ENCODE data around the gene MATR3.

The MATR3 gene

DNA sequence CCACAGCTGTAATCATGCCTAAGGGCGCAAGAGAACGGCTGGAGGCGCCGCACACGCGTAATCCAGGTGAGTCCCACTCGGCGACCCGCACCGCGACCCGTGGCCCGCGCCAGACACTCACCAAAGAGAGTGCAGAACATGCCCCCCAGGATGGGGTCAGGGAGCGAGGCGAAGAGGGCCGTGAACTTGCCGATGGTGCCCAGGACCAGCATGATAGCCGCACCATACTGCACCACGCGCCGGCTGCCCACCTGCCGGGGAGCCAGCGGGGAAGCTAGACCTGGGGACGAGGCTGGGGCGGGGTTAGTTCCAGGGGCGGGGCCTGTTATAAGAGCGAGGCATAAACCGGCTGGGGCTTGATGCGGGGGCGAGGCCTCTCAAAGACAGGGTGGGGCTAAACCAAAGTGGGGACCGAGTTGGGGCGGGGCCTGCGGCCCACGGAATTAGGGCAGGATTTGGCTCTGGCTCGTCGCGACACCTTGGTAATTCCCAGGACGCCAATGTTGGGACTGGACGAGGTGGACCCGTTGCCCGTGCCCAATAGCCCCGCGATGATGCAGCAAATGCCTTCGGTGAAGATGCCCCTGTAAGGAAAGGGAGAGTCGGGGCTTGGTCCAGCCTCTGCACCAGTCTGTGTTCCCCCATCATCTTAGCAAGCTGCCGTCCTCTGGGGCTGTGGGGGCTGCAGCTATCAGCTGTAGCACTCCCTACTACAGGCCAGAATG is 84.7 kb downstream of the MATR3 start:
- H3K27ac ChIP-seq: no peak overlapping the region
- TF ChIP-seq, protein P1, sequence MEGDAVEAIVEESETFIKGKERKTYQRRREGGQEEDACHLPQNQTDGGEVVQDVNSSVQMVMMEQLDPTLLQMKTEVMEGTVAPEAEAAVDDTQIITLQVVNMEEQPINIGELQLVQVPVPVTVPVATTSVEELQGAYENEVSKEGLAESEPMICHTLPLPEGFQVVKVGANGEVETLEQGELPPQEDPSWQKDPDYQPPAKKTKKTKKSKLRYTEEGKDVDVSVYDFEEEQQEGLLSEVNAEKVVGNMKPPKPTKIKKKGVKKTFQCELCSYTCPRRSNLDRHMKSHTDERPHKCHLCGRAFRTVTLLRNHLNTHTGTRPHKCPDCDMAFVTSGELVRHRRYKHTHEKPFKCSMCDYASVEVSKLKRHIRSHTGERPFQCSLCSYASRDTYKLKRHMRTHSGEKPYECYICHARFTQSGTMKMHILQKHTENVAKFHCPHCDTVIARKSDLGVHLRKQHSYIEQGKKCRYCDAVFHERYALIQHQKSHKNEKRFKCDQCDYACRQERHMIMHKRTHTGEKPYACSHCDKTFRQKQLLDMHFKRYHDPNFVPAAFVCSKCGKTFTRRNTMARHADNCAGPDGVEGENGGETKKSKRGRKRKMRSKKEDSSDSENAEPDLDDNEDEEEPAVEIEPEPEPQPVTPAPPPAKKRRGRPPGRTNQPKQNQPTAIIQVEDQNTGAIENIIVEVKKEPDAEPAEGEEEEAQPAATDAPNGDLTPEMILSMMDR (conservative IDR thresholded peaks at IDR 0.05): no peak

DNA sequence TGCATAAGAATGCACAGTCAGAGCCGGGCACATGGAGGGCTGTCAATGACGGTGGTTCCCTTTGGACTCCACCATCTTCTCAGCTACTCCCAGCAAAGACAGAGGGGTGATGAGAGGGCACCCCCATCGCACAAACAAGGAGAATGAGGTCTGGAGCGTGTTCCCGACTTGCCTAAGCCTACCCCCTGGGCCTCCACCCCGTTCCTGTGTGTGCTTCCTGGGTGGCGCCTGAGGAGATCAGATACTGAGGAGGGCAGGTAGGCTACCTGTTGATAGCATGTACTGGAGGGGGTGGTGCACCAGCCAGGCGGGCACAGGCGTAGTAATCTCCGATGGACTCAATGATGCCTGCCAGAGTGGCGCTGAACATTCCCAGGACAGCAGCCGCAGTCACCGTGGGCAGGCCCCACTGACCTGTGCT is 85.4 kb downstream of the MATR3 start:
- TF ChIP-seq, protein P1 (conservative IDR thresholded peaks at IDR 0.05): no peak
- no peak overlapping the region for H3K27ac ChIP-seq

DNA sequence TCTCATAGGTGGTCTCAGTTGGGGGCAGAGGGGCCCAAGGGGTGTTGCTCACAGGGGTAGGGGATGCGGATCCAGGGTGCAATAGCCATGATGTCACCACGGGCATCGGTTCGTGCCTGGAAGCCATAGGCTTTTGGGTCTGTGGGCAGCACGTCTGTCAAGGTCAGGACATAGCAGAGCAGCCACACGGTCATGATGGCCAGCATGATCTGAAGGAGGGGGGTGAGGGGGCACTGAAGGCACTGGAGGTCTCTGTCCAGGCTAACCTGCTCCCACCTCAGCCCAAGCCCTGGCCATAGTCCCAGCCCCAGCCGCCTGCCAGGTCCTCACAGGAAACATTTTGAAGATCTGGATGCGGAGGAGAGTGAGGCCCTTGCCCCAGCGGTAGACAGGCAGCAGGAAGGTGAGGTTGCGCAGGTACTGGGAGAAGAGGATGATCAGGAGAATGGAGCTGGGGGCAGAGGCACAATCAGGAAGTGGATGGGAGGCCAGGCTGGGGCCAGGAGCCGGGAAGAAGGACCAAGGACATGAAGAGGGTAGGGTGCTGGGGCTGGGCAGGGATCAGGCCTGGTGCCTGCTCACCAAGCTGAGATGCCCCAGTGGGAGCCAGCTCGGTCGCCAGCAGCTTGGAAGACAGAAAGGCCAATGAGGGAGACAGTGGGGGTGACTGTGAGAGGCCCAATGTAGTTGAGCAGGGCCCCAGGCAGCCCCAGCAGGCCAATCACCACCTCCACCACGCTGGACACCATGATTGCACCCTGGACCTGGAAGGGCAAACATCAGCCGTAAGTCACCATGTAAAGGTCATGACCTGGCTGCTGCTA is 86.3 kb downstream of the MATR3 start:
- no peak overlapping the region for H3K27ac ChIP-seq
- TF ChIP-seq, protein P1 (conservative IDR thresholded peaks at IDR 0.05): no peak

Measured in VCaP (cell line).